Stimulated activated effector memory CD8-positive, alpha-beta T cell treated with anti-CD3 and anti-CD28 coated beads, Interleukin-12 subunit alpha, Interleukin-12 subunit beta, amount 100 ng/mL, for 72 hours (primary cell): ENCODE data around the gene OVOL2.
A peak's percentile ranks its signal among the peaks of the same experiment; 100 is the strongest.

Experiments used
- ATAC-seq: fragments of 150-1000 bp; cut with Tn5 transposase; 2 replicates; pipeline ENCODE4 v1.10.0; 2021
- DNase-seq, 2 donors: peaks; one replicate each; pipeline ENCODE4 v3.0.0; 2021 to 2022; ENCODE audit warnings: low spot score in 2 of 2
- H3K27ac Mint-ChIP-seq: one replicate; pipeline ENCODE4 v1.8.0; 2022; ENCODE audit warnings: mild to moderate bottlenecking, mixed read lengths
- H3K36me3 Mint-ChIP-seq: one replicate; pipeline ENCODE4 v1.8.0; 2022; ENCODE audit warnings: mild to moderate bottlenecking, mixed read lengths
- H3K4me1 Mint-ChIP-seq: one replicate; pipeline ENCODE4 v1.8.0; 2022; ENCODE audit warnings: mixed read lengths
- H3K4me3 Mint-ChIP-seq: one replicate; pipeline ENCODE4 v1.8.0; 2022; ENCODE audit warnings: mild to moderate bottlenecking, mixed read lengths
- H3K9me3 Mint-ChIP-seq: one replicate; pipeline ENCODE4 v1.8.0; 2022; ENCODE audit warnings: mixed read lengths

OVOL2 gene

GRCh38 chr20:18072532-18072931 lies 14.8 kb upstream of the OVOL2 start:
- DNase-seq (no peak), ATAC-seq (no peak)
- Mint-ChIP-seq H3K4me1 (no peaks in the 10 kb centered on the region), H3K9me3 (no peaks in the 10 kb centered on the region), H3K27ac (no peak overlapping the region), H3K36me3 (no peaks in the 10 kb centered on the region), H3K4me3 (no peak overlapping the region)

- Mint-ChIP-seq H3K27ac (no peak overlapping the region), H3K9me3 (no peaks in the 10 kb centered on the region)
- ATAC-seq: no peak
These were observed 9.0 kb upstream of the OVOL2 start for GRCh38 chr20:18066421-18067333.

GRCh38 chr20:18063676-18064075 lies 6.0 kb upstream of the OVOL2 start:
- Mint-ChIP-seq H3K4me1 (peaks cover under 1% of the 10 kb centered on the region), H3K4me3 (no peak overlapping the region), H3K9me3 (no peaks in the 10 kb centered on the region), H3K36me3 (no peaks in the 10 kb centered on the region), H3K27ac (no peak overlapping the region)
- no peak for ATAC-seq
- DNase-seq: no peak

More at GRCh38 chr20:18066421-18067333, 9.0 kb upstream of the OVOL2 start:
- Mint-ChIP-seq H3K4me3 (no peak overlapping the region), H3K4me1 (no peaks in the 10 kb centered on the region), H3K36me3 (no peaks in the 10 kb centered on the region)
- DNase-seq: no peak

- ATAC-seq: no peak
- no peaks in the 10 kb centered on the region for H3K36me3 Mint-ChIP-seq
- H3K4me3 Mint-ChIP-seq: no peak overlapping the region
- H3K4me1 Mint-ChIP-seq: peaks cover 13% of the 10 kb centered on the region
- DNase-seq: no peak
- H3K9me3 Mint-ChIP-seq: no peaks in the 10 kb centered on the region
- no peak overlapping the region for H3K27ac Mint-ChIP-seq
These were observed 1.9 kb upstream of the OVOL2 start for GRCh38 chr20:18059603-18060002.

- DNase-seq: no peak
- Mint-ChIP-seq H3K9me3 (no peaks in the 10 kb centered on the region), H3K4me3 (no peak overlapping the region), H3K4me1 (peaks cover 13% of the 10 kb centered on the region), H3K36me3 (no peaks in the 10 kb centered on the region), H3K27ac (no peak overlapping the region)
- no peak for ATAC-seq
These were observed 1.1 kb upstream of the OVOL2 start for GRCh38 chr20:18058661-18059467.

GRCh38 chr20:18057994-18058349 lies 256 bp upstream of the OVOL2 start:
- Mint-ChIP-seq H3K36me3 (no peaks in the 10 kb centered on the region), H3K4me3 (peak overlapping the region; percentile 18), H3K9me3 (no peaks in the 10 kb centered on the region), H3K4me1 (peaks cover 13% of the 10 kb centered on the region), H3K27ac (no peak overlapping the region)
- DNase-seq (no peak), ATAC-seq (no peak)

GRCh38 chr20:18056174-18057100 lies 1.3 kb downstream of the OVOL2 start:
- peak; percentile 46 for ATAC-seq

GRCh38 chr20:18055261-18055660 lies 2.5 kb downstream of the OVOL2 start:
- no peak overlapping the region for H3K4me3 Mint-ChIP-seq
- no peaks in the 10 kb centered on the region for H3K9me3 Mint-ChIP-seq
- ATAC-seq (no peak), DNase-seq (no peak)
- no peaks in the 10 kb centered on the region for H3K36me3 Mint-ChIP-seq
- peaks cover 13% of the 10 kb centered on the region for H3K4me1 Mint-ChIP-seq
- no peak overlapping the region for H3K27ac Mint-ChIP-seq

More at GRCh38 chr20:18056174-18057100, 1.3 kb downstream of the OVOL2 start:
- Mint-ChIP-seq H3K36me3 (no peaks in the 10 kb centered on the region), H3K27ac (no peak overlapping the region), H3K4me1 (peaks cover 13% of the 10 kb centered on the region), H3K4me3 (peak overlapping the region; percentile 61), H3K9me3 (no peaks in the 10 kb centered on the region)
- no peak for DNase-seq

GRCh38 chr20:18052856-18053255 lies 4.9 kb downstream of the OVOL2 start:
- H3K9me3 Mint-ChIP-seq: no peaks in the 10 kb centered on the region
- no peak for DNase-seq
- ATAC-seq: no peak
- H3K27ac Mint-ChIP-seq: no peak overlapping the region
- peaks cover 8% of the 10 kb centered on the region for H3K4me1 Mint-ChIP-seq
- no peaks in the 10 kb centered on the region for H3K36me3 Mint-ChIP-seq
- H3K4me3 Mint-ChIP-seq: no peak overlapping the region

GRCh38 chr20:18050628-18051027 lies 7.1 kb downstream of the OVOL2 start:
- no peaks in the 10 kb centered on the region for H3K36me3 Mint-ChIP-seq
- peaks cover 1% of the 10 kb centered on the region for H3K4me1 Mint-ChIP-seq
- no peaks in the 10 kb centered on the region for H3K9me3 Mint-ChIP-seq
- DNase-seq (no peak), ATAC-seq (no peak)
- no peak overlapping the region for H3K27ac Mint-ChIP-seq
- no peak overlapping the region for H3K4me3 Mint-ChIP-seq

- Mint-ChIP-seq H3K27ac (no peak overlapping the region), H3K4me3 (no peak overlapping the region), H3K9me3 (no peaks in the 10 kb centered on the region), H3K4me1 (no peaks in the 10 kb centered on the region), H3K36me3 (no peaks in the 10 kb centered on the region)
- no peak for DNase-seq
- no peak for ATAC-seq
These were observed 9.5 kb downstream of the OVOL2 start for GRCh38 chr20:18048176-18048575.

- no peaks in the 10 kb centered on the region for H3K9me3 Mint-ChIP-seq
- H3K4me3 Mint-ChIP-seq: no peak overlapping the region
- no peaks in the 10 kb centered on the region for H3K36me3 Mint-ChIP-seq
- H3K4me1 Mint-ChIP-seq: no peaks in the 10 kb centered on the region
- no peak overlapping the region for H3K27ac Mint-ChIP-seq
- DNase-seq: no peak
- no peak for ATAC-seq
These were observed 11.2 kb downstream of the OVOL2 start for GRCh38 chr20:18046535-18046934.

- ATAC-seq (no peak), DNase-seq (no peak)
- Mint-ChIP-seq H3K4me1 (no peaks in the 10 kb centered on the region), H3K9me3 (no peaks in the 10 kb centered on the region), H3K27ac (no peak overlapping the region), H3K36me3 (no peaks in the 10 kb centered on the region), H3K4me3 (no peak overlapping the region)
These were observed 15.5 kb downstream of the OVOL2 start for GRCh38 chr20:18042229-18042628.

GRCh38 chr20:18041462-18041861 lies 16.3 kb downstream of the OVOL2 start:
- Mint-ChIP-seq H3K4me3 (no peak overlapping the region), H3K27ac (no peak overlapping the region), H3K9me3 (no peaks in the 10 kb centered on the region), H3K36me3 (no peaks in the 10 kb centered on the region), H3K4me1 (no peaks in the 10 kb centered on the region)
- DNase-seq (no peak), ATAC-seq (no peak)

- H3K36me3 Mint-ChIP-seq: no peaks in the 10 kb centered on the region
- H3K9me3 Mint-ChIP-seq: no peaks in the 10 kb centered on the region
- H3K27ac Mint-ChIP-seq: no peak overlapping the region
- ATAC-seq: no peak
- H3K4me1 Mint-ChIP-seq: no peaks in the 10 kb centered on the region
- no peak overlapping the region for H3K4me3 Mint-ChIP-seq
- no peak for DNase-seq
These were observed 18.7 kb downstream of the OVOL2 start for GRCh38 chr20:18039063-18039462.
